HepG2 (cell line): ENCODE measurements around the gene CEP20. TPM values are rescaled to one million over a fixed set of nuclear protein-coding genes. Genes with fewer than 3 reads are reported as not detected.

Source experiments
- AKAP8 ChIP-seq: sonication (generic); formaldehyde crosslinking; IDR thresholded peaks from 2 replicates; pipeline ENCODE4 v1.5.1; 2020; ENCODE audit warnings: mild to moderate bottlenecking, missing genetic modification reagents
- BHLHE40 ChIP-seq: IDR thresholded peaks from 2 replicates; pipeline ENCODE4 v1.6.1; 2011; ENCODE audit warnings: low read length, improper control_type of control experiment
- CCAR2 ChIP-seq: fragments of 200-400 bp; formaldehyde crosslinking; optimal IDR thresholded peaks from 2 replicates; pipeline ENCODE3; 2018; ENCODE audit warnings: low read depth, mild to moderate bottlenecking, low read length, moderate library complexity
- CSRNP2 ChIP-seq: sonication (generic); formaldehyde crosslinking; conservative IDR thresholded peaks from 2 replicates; pipeline ENCODE4 v1.8.0; 2022; ENCODE audit warnings: low read depth, missing genetic modification reagents
- E2F1 ChIP-seq: sonication (generic); formaldehyde crosslinking; IDR thresholded peaks from 2 replicates; pipeline ENCODE4 v1.5.0; 2020; ENCODE audit warnings: missing genetic modification reagents
- ELK4 ChIP-seq: sonication (generic); formaldehyde crosslinking; IDR thresholded peaks from 2 replicates; pipeline ENCODE4 v1.9.0; 2021; ENCODE audit warnings: missing genetic modification reagents, borderline replicate concordance
- MEIS1 ChIP-seq: sonication (generic); formaldehyde crosslinking; IDR thresholded peaks from 2 replicates; pipeline ENCODE4 v1.9.0; 2021; ENCODE audit warnings: mild to moderate bottlenecking, missing genetic modification reagents, moderate library complexity, borderline replicate concordance
- NCOA1 ChIP-seq: sonication (generic); formaldehyde crosslinking; IDR thresholded peaks from 2 replicates; pipeline ENCODE4 v1.9.0; 2021; ENCODE audit warnings: missing genetic modification reagents
- NFIC ChIP-seq: IDR thresholded peaks from 2 replicates; pipeline ENCODE4 v1.6.1; 2012; ENCODE audit warnings: mild to moderate bottlenecking, low read length, inconsistent platforms
- NFYB ChIP-seq: sonication (generic); formaldehyde crosslinking; IDR thresholded peaks from 2 replicates; pipeline ENCODE4 v1.4.0; 2020; ENCODE audit warnings: missing genetic modification reagents
- RAD51 ChIP-seq: fragments of 450-650 bp; IDR thresholded peaks from 2 replicates; pipeline ENCODE4 v1.6.1; 2016; ENCODE audit warnings: borderline replicate concordance
- RFX5 ChIP-seq: IDR thresholded peaks from 2 replicates; pipeline ENCODE4 v1.6.1; 2011; ENCODE audit warnings: low read depth, low read length, improper control_type of control experiment
- SKI ChIP-seq: fragments of 450-650 bp; IDR thresholded peaks from one replicate; pipeline ENCODE4 v1.6.1; 2018; ENCODE audit warnings: mild to moderate bottlenecking; ENCODE audit not compliant: partially characterized antibody
- SRY ChIP-seq: sonication (generic); formaldehyde crosslinking; IDR thresholded peaks from 2 replicates; pipeline ENCODE4 v1.8.0; 2022; ENCODE audit warnings: mild to moderate bottlenecking, missing genetic modification reagents
- TAF15 ChIP-seq: fragments of 200-400 bp; formaldehyde crosslinking; IDR thresholded peaks from one replicate; pipeline ENCODE4 v1.6.1; 2018; ENCODE audit warnings: mild to moderate bottlenecking, low read depth, low read length; ENCODE audit not compliant: poor library complexity, severe bottlenecking
- TCF7L2 ChIP-seq: IDR thresholded peaks from 2 replicates; pipeline ENCODE4 v1.6.1; 2011; ENCODE audit warnings: mild to moderate bottlenecking, low read depth, low read length, moderate library complexity
- ZMAT3 ChIP-seq: sonication (generic); formaldehyde crosslinking; conservative IDR thresholded peaks from 2 replicates; pipeline ENCODE4 v1.7.0; 2021; ENCODE audit warnings: missing genetic modification reagents
- ZNF160 ChIP-seq: sonication (generic); formaldehyde crosslinking; IDR thresholded peaks from 2 replicates; pipeline ENCODE4 v1.8.0; 2022; ENCODE audit warnings: mild to moderate bottlenecking, inconsistent platforms, missing genetic modification reagents
- ZNF207 ChIP-seq: fragments of 450-650 bp; IDR thresholded peaks from 2 replicates; pipeline ENCODE4 v1.6.1; 2016; ENCODE audit warnings: antibody characterized with exemption, borderline replicate concordance
- ZNF383 ChIP-seq: sonication (generic); formaldehyde crosslinking; IDR thresholded peaks from 2 replicates; pipeline ENCODE4 v1.4.0; 2020; ENCODE audit warnings: missing genetic modification reagents, mild to moderate bottlenecking, borderline replicate concordance
- ZNF564 ChIP-seq: sonication (generic); formaldehyde crosslinking; IDR thresholded peaks from 2 replicates; pipeline ENCODE4 v1.8.1; 2023; ENCODE audit warnings: mild to moderate bottlenecking, missing genetic modification reagents
- ZNF776 ChIP-seq: sonication (generic); formaldehyde crosslinking; IDR thresholded peaks from 2 replicates; pipeline ENCODE4 v1.4.0; 2020; ENCODE audit warnings: mild to moderate bottlenecking, missing genetic modification reagents
- ZNF788 ChIP-seq: sonication (generic); formaldehyde crosslinking; IDR thresholded peaks from 2 replicates; pipeline ENCODE4 v1.5.0; 2020; ENCODE audit warnings: mild to moderate bottlenecking, missing genetic modification reagents, borderline replicate concordance
- ZNF841 ChIP-seq: sonication (generic); formaldehyde crosslinking; IDR thresholded peaks from 2 replicates; pipeline ENCODE4 v1.8.1; 2023; ENCODE audit warnings: missing genetic modification reagents, borderline replicate concordance
- ZNF878 ChIP-seq: sonication (generic); formaldehyde crosslinking; IDR thresholded peaks from 2 replicates; pipeline ENCODE4 v1.8.1; 2023; ENCODE audit warnings: mild to moderate bottlenecking, missing genetic modification reagents, moderate library complexity
- polyA plus RNA-seq, 8 experiments: library from polyadenylated mRNA; depleted of rRNA in 3 of 8; stranded (reverse) in 7 of 8; unstranded in 1 of 8; fragments of >200 nt; fragmentation: Illumina TruSeq in 4 of 8; extraction: Trizol in 4 of 8; gene quantifications; 2 replicates each; pipeline versions ENCODE4 v1.2.1 to v1.2.3, GENCODE V29; 2011 to 2016; ENCODE audit warnings: low read depth in 4 of 8, missing spikeins in 1 of 8, mixed read lengths in 1 of 8; ENCODE audit not compliant: insufficient read depth in 1 of 8
- total RNA-seq, 5 experiments: library from RNA; depleted of rRNA; stranded (reverse); fragments of >200 nt; fragmentation: Illumina TruSeq; extraction: Trizol; gene quantifications; 2 replicates each; pipeline ENCODE4 v1.2.3, GENCODE V29; 2016; ENCODE audit warnings: low read depth in 1 of 5
- TF ChIP-seq, protein P1 (sequence below): sonication (generic); formaldehyde crosslinking; IDR thresholded peaks from 2 replicates; pipeline ENCODE4 v1.4.0; 2020; ENCODE audit warnings: mild to moderate bottlenecking, missing genetic modification reagents
- TF ChIP-seq, protein P2 (sequence below): sonication (generic); formaldehyde crosslinking; IDR thresholded peaks from 2 replicates; pipeline ENCODE4 v1.8.0; 2022; ENCODE audit warnings: mild to moderate bottlenecking, missing genetic modification reagents

Gene CEP20
- total and polyA plus RNA-seq, 2 of the 13 experiments (the other 11 are each of a cell fraction or from before 2014, with no cell fraction given): 53.0 to 54.1 TPM

DNA sequence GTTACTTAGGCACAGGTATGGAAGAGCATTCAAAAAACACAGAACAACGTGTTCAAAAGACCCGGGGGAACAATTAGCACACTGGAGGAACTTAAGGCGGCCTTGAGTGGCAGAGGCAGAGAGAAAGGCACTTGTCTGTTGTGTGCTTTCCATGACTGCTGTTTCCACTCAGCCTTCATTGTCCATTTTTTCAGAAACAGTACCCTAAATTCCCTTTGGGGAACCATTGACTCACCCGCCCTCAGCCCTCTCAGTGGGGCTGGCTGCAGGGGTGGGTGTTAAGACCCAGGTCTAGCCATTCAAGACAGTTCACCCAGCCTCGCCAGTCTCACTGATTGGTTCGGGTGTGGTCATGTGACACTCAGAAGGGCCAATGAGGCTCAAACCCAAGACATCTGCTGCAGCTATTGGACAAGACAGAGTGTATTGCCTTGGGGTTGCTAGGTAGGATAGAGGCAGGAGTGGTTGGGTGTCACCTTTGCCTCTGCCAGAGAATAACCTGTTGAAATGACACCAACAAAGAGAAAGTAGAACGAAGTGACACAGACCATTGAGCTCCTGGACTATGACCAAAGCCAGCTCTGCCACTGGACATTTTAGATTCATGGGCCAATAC lies 19.6 kb upstream of the CEP20 start (continued):
- TF ChIP-seq ZNF776 (no peak), NCOA1 (CRISPR knock-in tag) (no peak), SKI (no peak), AKAP8 (CRISPR knock-in tag) (no peak), ZNF564 (CRISPR knock-in tag) (no peak), E2F1 (CRISPR knock-in tag) (no peak), BHLHE40 (peak; percentile 43; the same call in 1 of the 2 replicates), ZNF160 (CRISPR knock-in tag) (no peak), TAF15 (no peak), ZMAT3 (CRISPR knock-in tag) (no peak), ELK4 (CRISPR knock-in tag) (no peak), CSRNP2 (CRISPR knock-in tag) (no peak), TCF7L2 (no peak), ZNF383 (CRISPR knock-in tag) (no peak), ZNF841 (CRISPR knock-in tag) (no peak), RFX5 (peak; percentile 100), ZNF878 (no peak), MEIS1 (CRISPR knock-in tag) (no peak), NFYB (peak; percentile 98), SRY (CRISPR knock-in tag) (no peak), NFIC (no peak), ZNF207 (no peak), CCAR2 (no peak), ZNF788 (CRISPR knock-in tag) (no peak), RAD51 (peak; percentile 91)
- TF ChIP-seq, protein P1, sequence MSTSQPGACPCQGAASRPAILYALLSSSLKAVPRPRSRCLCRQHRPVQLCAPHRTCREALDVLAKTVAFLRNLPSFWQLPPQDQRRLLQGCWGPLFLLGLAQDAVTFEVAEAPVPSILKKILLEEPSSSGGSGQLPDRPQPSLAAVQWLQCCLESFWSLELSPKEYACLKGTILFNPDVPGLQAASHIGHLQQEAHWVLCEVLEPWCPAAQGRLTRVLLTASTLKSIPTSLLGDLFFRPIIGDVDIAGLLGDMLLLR: no peak
- TF ChIP-seq, protein P2, sequence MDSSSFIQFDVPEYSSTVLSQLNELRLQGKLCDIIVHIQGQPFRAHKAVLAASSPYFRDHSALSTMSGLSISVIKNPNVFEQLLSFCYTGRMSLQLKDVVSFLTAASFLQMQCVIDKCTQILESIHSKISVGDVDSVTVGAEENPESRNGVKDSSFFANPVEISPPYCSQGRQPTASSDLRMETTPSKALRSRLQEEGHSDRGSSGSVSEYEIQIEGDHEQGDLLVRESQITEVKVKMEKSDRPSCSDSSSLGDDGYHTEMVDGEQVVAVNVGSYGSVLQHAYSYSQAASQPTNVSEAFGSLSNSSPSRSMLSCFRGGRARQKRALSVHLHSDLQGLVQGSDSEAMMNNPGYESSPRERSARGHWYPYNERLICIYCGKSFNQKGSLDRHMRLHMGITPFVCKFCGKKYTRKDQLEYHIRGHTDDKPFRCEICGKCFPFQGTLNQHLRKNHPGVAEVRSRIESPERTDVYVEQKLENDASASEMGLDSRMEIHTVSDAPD (CRISPR knock-in tag): no peak
